Measurements from ENCODE around the gene EML6. TPM values are rescaled to one million over a fixed set of nuclear protein-coding genes. Genes with fewer than 3 reads are reported as not detected.

EML6 gene
- total and polyA plus RNA-seq, 2 experiments from 2014 or later = 2.7 to 6.2 TPM

DNA sequence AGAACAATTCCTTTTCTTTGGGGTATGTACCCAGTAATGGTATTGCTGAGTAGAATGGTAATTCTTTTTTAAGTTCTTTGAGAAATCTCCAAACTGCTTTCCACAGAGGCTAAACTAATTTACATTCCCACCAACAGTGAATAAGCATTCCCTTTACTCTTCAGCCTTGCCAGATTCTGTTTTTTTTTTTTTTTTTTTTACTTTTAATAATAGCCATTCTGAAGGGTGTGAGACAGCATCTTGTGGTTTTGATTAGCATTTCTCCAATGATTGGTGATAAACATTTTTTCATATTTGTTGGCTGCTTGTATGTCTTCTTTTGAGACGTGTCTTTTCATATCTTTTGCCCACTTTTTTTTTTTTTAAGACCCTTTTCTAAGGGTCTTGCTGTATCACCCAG lies 189.4 kb downstream of the EML6 start:
- Histone ChIP-seq H3K4me3 (no peak overlapping the region), H3K27me3 (ENCODE audit: insufficient read depth) (no peaks in the 10 kb centered on the region), H3K4me2 (no peak overlapping the region), H3K79me2 (replicated peaks; ENCODE audit: insufficient read depth) (no peaks in the 10 kb centered on the region), H3F3A (replicated peaks; ENCODE audit: low read depth) (no peaks in the 10 kb centered on the region), H3K4me1 (ENCODE audit: insufficient read depth) (no peaks in the 10 kb centered on the region), H3K36me3 (ENCODE audit: insufficient read depth) (no peaks in the 10 kb centered on the region), H3K27ac (ENCODE audit: low read depth) (no peak overlapping the region), H4K20me1 (replicated peaks; ENCODE audit: insufficient read depth) (no peaks in the 10 kb centered on the region), H3K9me2 (ENCODE audit: insufficient read depth) (no peaks in the 10 kb centered on the region), H2AFZ (no peak overlapping the region)
- TF ChIP-seq EZH2phosphoT487 (IDR thresholded peaks at IDR 0.05; ENCODE audit: unreplicated experiment) (no peak), STAT1 (IDR thresholded peaks at IDR 0.05; ENCODE audit: unreplicated experiment) (no peak), ZNF114 (CRISPR knock-in tag; IDR thresholded peaks at IDR 0.05) (no peak), POLR2AphosphoS5 (IDR thresholded peaks at IDR 0.05; ENCODE audit: low read depth) (no peak), NANOG (IDR thresholded peaks at IDR 0.05; ENCODE audit: borderline replicate concordance) (no peak), JUNB (IDR thresholded peaks at IDR 0.05; ENCODE audit: unreplicated experiment) (no peak)
- TF ChIP-seq, protein P1, sequence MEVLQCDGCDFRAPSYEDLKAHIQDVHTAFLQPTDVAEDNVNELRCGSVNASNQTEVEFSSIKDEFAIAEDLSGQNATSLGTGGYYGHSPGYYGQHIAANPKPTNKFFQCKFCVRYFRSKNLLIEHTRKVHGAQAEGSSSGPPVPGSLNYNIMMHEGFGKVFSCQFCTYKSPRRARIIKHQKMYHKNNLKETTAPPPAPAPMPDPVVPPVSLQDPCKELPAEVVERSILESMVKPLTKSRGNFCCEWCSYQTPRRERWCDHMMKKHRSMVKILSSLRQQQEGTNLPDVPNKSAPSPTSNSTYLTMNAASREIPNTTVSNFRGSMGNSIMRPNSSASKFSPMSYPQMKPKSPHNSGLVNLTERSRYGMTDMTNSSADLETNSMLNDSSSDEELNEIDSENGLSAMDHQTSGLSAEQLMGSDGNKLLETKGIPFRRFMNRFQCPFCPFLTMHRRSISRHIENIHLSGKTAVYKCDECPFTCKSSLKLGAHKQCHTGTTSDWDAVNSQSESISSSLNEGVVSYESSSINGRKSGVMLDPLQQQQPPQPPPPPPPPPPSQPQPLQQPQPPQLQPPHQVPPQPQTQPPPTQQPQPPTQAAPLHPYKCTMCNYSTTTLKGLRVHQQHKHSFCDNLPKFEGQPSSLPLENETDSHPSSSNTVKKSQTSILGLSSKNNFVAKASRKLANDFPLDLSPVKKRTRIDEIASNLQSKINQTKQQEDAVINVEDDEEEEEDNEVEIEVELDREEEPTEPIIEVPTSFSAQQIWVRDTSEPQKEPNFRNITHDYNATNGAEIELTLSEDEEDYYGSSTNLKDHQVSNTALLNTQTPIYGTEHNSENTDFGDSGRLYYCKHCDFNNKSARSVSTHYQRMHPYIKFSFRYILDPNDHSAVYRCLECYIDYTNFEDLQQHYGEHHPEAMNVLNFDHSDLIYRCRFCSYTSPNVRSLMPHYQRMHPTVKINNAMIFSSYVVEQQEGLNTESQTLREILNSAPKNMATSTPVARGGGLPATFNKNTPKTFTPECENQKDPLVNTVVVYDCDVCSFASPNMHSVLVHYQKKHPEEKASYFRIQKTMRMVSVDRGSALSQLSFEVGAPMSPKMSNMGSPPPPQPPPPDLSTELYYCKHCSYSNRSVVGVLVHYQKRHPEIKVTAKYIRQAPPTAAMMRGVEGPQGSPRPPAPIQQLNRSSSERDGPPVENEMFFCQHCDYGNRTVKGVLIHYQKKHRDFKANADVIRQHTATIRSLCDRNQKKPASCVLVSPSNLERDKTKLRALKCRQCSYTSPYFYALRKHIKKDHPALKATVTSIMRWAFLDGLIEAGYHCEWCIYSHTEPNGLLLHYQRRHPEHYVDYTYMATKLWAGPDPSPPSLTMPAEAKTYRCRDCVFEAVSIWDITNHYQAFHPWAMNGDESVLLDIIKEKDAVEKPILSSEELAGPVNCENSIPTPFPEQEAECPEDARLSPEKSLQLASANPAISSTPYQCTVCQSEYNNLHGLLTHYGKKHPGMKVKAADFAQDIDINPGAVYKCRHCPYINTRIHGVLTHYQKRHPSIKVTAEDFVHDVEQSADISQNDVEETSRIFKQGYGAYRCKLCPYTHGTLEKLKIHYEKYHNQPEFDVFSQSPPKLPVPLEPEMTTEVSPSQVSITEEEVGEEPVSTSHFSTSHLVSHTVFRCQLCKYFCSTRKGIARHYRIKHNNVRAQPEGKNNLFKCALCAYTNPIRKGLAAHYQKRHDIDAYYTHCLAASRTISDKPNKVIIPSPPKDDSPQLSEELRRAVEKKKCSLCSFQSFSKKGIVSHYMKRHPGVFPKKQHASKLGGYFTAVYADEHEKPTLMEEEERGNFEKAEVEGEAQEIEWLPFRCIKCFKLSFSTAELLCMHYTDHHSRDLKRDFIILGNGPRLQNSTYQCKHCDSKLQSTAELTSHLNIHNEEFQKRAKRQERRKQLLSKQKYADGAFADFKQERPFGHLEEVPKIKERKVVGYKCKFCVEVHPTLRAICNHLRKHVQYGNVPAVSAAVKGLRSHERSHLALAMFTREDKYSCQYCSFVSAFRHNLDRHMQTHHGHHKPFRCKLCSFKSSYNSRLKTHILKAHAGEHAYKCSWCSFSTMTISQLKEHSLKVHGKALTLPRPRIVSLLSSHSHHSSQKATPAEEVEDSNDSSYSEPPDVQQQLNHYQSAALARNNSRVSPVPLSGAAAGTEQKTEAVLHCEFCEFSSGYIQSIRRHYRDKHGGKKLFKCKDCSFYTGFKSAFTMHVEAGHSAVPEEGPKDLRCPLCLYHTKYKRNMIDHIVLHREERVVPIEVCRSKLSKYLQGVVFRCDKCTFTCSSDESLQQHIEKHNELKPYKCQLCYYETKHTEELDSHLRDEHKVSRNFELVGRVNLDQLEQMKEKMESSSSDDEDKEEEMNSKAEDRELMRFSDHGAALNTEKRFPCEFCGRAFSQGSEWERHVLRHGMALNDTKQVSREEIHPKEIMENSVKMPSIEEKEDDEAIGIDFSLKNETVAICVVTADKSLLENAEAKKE (CRISPR knock-in tag; IDR thresholded peaks at IDR 0.05) = no peak
- TF ChIP-seq, protein P2, sequence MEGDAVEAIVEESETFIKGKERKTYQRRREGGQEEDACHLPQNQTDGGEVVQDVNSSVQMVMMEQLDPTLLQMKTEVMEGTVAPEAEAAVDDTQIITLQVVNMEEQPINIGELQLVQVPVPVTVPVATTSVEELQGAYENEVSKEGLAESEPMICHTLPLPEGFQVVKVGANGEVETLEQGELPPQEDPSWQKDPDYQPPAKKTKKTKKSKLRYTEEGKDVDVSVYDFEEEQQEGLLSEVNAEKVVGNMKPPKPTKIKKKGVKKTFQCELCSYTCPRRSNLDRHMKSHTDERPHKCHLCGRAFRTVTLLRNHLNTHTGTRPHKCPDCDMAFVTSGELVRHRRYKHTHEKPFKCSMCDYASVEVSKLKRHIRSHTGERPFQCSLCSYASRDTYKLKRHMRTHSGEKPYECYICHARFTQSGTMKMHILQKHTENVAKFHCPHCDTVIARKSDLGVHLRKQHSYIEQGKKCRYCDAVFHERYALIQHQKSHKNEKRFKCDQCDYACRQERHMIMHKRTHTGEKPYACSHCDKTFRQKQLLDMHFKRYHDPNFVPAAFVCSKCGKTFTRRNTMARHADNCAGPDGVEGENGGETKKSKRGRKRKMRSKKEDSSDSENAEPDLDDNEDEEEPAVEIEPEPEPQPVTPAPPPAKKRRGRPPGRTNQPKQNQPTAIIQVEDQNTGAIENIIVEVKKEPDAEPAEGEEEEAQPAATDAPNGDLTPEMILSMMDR (conservative IDR thresholded peaks at IDR 0.05; ENCODE audit: low read depth in 2 of 2) = no peak
- TF ChIP-seq, protein P3, sequence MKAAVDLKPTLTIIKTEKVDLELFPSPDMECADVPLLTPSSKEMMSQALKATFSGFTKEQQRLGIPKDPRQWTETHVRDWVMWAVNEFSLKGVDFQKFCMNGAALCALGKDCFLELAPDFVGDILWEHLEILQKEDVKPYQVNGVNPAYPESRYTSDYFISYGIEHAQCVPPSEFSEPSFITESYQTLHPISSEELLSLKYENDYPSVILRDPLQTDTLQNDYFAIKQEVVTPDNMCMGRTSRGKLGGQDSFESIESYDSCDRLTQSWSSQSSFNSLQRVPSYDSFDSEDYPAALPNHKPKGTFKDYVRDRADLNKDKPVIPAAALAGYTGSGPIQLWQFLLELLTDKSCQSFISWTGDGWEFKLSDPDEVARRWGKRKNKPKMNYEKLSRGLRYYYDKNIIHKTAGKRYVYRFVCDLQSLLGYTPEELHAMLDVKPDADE (IDR thresholded peaks at IDR 0.05) = no peak
- no peak for DNase-seq (ENCODE audit: low spot score)
- Mint-ChIP-seq H3K4me3 (no peak overlapping the region), H3K27me3 (ENCODE audit: insufficient read depth, low read depth, poor library complexity) (no peaks in the 10 kb centered on the region), H3K9me3 (no peaks in the 10 kb centered on the region), H3K36me3 (ENCODE audit: low read depth) (no peaks in the 10 kb centered on the region), H3K4me1 (no peaks in the 10 kb centered on the region), H3K27ac (no peak overlapping the region)
- ATAC-seq = no peak

Data from GM23338 (cell line).